VCaP (cell line): Measurements from ENCODE around the gene PLEKHA6.

Source experiments
- H3K27ac ChIP-seq: fragments of 450-650 bp; 2 replicates; pipeline ENCODE4 v1.5.1; 2017
- CTCF ChIP-seq: fragments of 450-650 bp; conservative IDR thresholded peaks from 2 replicates; pipeline ENCODE4 v1.5.1; 2017; ENCODE audit warnings: mild to moderate bottlenecking, moderate library complexity

The PLEKHA6 gene

DNA sequence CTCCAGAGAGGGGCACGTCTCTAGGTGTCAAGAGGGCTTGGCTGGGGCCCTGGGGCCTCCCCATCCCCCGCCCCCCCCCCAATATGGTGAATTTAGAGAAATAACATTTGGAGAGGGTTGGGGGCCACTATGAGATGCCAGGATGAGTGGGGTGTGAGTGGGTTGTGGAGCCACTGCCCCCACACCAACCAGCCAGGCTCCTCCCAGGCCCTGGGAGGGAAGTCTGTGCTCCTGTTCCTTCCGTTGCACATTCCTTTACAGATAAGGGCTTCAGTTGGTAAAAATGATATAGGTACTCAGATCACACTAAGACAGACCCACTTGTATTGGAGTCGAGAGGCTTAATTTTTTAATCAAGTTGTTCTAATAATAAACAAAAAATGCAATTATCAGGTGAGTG is 585 bp upstream of the PLEKHA6 start:
- TF ChIP-seq CTCF: no peak

DNA sequence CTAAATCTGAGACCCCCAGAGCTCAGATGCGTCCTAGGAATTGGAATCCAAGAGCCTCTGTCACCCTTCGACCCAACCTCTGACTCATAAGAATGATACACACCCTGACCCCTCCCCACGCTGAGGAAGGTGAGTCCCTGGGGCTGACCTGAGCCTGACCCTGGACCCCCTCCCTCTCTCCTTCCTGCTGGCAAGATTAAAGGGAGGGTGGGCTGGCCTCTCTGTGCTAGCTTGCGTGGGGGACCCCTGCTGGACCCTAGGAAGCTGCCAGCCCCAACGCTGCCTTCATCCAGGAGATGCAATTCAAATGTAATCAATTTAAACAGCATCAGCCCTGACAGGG is 627 bp downstream of the PLEKHA6 start:
- H3K27ac ChIP-seq: no peak overlapping the region

More for the DNA sequence above, 585 bp upstream of the PLEKHA6 start:
- no peak overlapping the region for H3K27ac ChIP-seq

DNA sequence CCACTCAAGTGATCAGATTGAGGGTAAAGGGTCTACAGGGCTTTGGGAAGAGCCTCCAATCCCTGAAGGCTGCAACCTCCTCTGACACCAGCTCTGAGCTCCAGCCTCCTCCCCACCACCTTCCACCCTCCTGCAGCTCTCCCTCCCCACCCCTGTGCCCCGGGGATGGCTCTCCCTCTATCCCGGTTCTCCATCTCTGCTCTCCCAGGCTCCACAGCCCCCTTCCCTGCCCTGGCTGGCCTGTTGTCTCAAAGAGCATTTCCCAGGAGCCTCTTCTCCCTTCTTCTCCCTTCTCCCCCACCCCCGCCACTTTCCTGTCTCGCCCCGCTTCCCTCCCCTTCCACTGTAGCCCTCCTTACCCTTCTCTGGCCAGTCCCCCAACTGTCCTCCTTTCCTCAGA is 1.1 kb downstream of the PLEKHA6 start:
- H3K27ac ChIP-seq: no peak overlapping the region
- no peak for TF ChIP-seq CTCF

More for the DNA sequence above, 627 bp downstream of the PLEKHA6 start:
- no peak for TF ChIP-seq CTCF

- TF ChIP-seq CTCF: no peak
- no peak overlapping the region for H3K27ac ChIP-seq
These were observed 1.9 kb downstream of the PLEKHA6 start for GRCh38 chr1:204357551-204358490.

DNA sequence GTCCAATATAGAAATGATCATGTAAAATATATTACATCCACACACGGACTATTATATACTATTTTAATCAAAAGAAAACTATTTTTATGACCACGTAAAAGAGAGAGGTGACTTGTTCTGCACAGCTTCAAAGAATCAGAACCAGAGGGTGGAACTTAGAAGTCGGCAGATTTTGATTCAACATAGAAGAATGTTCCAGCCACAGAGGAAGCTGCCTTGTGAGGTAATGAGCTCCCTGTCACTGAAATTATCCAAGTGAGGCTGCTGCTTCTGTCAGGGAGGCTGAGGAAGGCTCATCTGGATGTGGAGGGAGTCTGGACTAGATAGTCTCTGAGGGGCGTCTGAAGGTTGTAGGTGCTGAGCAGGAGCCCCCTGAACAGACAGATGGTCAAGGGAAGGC is 2.7 kb downstream of the PLEKHA6 start:
- no peak for TF ChIP-seq CTCF
- H3K27ac ChIP-seq: no peak overlapping the region

DNA sequence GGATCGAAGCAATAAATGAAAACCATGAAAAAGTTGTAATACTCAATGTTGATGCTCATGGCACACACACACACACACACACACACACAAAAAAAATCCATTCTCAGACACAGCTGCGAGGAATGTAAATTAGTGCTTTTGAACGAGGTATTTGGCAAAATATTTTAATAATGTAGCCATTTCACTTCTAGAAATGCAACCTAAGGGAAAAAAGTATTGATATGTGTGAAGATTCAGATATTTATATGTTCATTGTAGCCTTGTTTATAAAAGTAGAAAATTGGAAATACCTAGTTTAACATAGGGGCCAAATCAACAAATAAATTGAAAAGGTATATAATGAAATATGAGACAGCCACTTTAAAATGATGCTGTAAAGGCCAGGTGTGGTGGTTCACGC is 3.8 kb downstream of the PLEKHA6 start:
- no peak for TF ChIP-seq CTCF
- no peak overlapping the region for H3K27ac ChIP-seq

- no peak for TF ChIP-seq CTCF
These were observed 5.2 kb downstream of the PLEKHA6 start for GRCh38 chr1:204354579-204354978.

More at GRCh38 chr1:204354579-204354978, 5.2 kb downstream of the PLEKHA6 start:
- H3K27ac ChIP-seq: no peak overlapping the region
